HCT116 (cell line): ENCODE measurements around the gene CREBRF. TPM values are rescaled to one million over a fixed set of nuclear protein-coding genes. Genes with fewer than 3 reads are reported as not detected.

ENCODE experiments used
- ATAC-seq: fragments of 200-7000 bp; cut with Tn5 transposase; 2 replicates; pipeline ENCODE4 v1.9.1; 2020; ENCODE audit warnings: mild to moderate bottlenecking, moderate library complexity
- BruUV-seq: library from RNA; stranded (reverse); fragments of 400-500 nt; replicated peaks from 2 replicates; lab custom pipeline; 2021; lab: Mats Ljungman, UMichigan
- CTCF ChIA-PET: fragments of 300-600 bp; sonication (Branson Sonifier 250); formaldehyde crosslinking; loops from one replicate; lab custom pipeline; 2021; ENCODE audit warnings: antibody characterized with exemption; lab: Charles Lee
- POLR2A ChIA-PET: fragments of 300-600, 350-600 bp; sonication (Branson Sonifier 250); formaldehyde crosslinking; loops from one replicate; lab custom pipeline; 2021; ENCODE audit warnings: antibody characterized with exemption; lab: Charles Lee
- RAD21 ChIA-PET, 2 experiments: fragments of 300-600 bp; sonication (Branson Sonifier 250); formaldehyde crosslinking; loops; one replicate each; lab custom pipeline; 2023; ENCODE audit warnings: low total read pairs in 2 of 2; ENCODE audit not compliant: uncharacterized antibody in 2 of 2, unreplicated experiment in 2 of 2, low non-redundant PET in 1 of 2; lab: Charles Lee
- DNase-seq: peaks from one replicate; pipeline ENCODE4 v3.0.0-alpha.2; 2010; ENCODE audit warnings: low read depth, low spot score
- H2AFZ ChIP-seq: fragments of 200-600 bp; shearing (Covaris generic), sonication (generic); 2 replicates; pipeline ENCODE4 v1.6.1; 2017; ENCODE audit warnings: low read depth, mixed run types, mixed read lengths, antibody characterized with exemption, low read length; ENCODE audit not compliant: poor library complexity, severe bottlenecking
- H3K27ac ChIP-seq: 2 replicates; pipeline ENCODE4 v1.5.1; 2012; ENCODE audit warnings: low read depth, low read length
- H3K27me3 ChIP-seq: fragments of 200-600 bp; sonication (generic); 2 replicates; pipeline ENCODE4 v1.6.1; 2016; ENCODE audit warnings: mixed run types, low read length, mixed read lengths; ENCODE audit not compliant: insufficient read depth
- H3K36me3 ChIP-seq, 2 experiments: fragments of 200-500 bp in 1 of 2; fragments of 200-600 bp in 1 of 2; sonication (Bioruptor generic) in 1 of 2; sonication (generic) in 1 of 2; 2 replicates each; pipeline versions ENCODE4 v1.5.1 to v1.6.1; 2014 to 2016; ENCODE audit warnings: low read length in 2 of 2, inconsistent platforms in 1 of 2, mixed read lengths in 1 of 2, mixed run types in 1 of 2; ENCODE audit not compliant: insufficient read depth in 2 of 2, control insufficient read depth in 1 of 2
- H3K4me1 ChIP-seq, 2 experiments: fragments of 200-600 bp in 1 of 2; sonication (generic) in 1 of 2; 2 replicates each; pipeline versions ENCODE4 v1.5.1 to v1.6.1; 2012 to 2017; ENCODE audit warnings: low read length in 2 of 2, inconsistent platforms in 1 of 2, mild to moderate bottlenecking in 1 of 2, mixed read lengths in 1 of 2, mixed run types in 1 of 2, moderate library complexity in 1 of 2; ENCODE audit not compliant: insufficient read depth in 2 of 2, control insufficient read depth in 1 of 2
- H3K4me2 ChIP-seq: fragments of 200-600 bp; sonication (generic); 2 replicates; pipeline ENCODE4 v1.6.1; 2017; ENCODE audit warnings: mixed run types, low read length, mixed read lengths
- H3K4me3 ChIP-seq, 2 experiments: fragments of 200-600 bp in 1 of 2; sonication (generic) in 1 of 2; replicated peaks in 1 of 2; 2 replicates each; pipeline ENCODE4 v1.5.1; 2011 to 2016; ENCODE audit warnings: low read length in 2 of 2, control low read depth in 1 of 2, low read depth in 1 of 2, mild to moderate bottlenecking in 1 of 2, mixed read lengths in 1 of 2, mixed run types in 1 of 2
- H3K79me2 ChIP-seq: fragments of 200-600 bp; sonication (generic); 2 replicates; pipeline ENCODE4 v1.6.1; 2017; ENCODE audit warnings: mild to moderate bottlenecking, mixed run types, low read length, moderate library complexity, mixed read lengths; ENCODE audit not compliant: insufficient read depth
- H3K9ac ChIP-seq: fragments of 200-600 bp; sonication (generic); 2 replicates; pipeline ENCODE4 v1.6.1; 2016; ENCODE audit warnings: low read length, mixed read lengths
- H3K9me2 ChIP-seq: fragments of 200-600 bp; sonication (generic), shearing (Covaris generic); 2 replicates; pipeline ENCODE4 v1.6.1; 2017; ENCODE audit warnings: mixed run types, mild to moderate bottlenecking, moderate library complexity; ENCODE audit not compliant: insufficient read depth
- H3K9me3 ChIP-seq, 2 experiments: fragments of 200-500 bp in 1 of 2; fragments of 200-600 bp in 1 of 2; sonication (Bioruptor generic) in 1 of 2; sonication (generic) in 1 of 2; 2 replicates each; pipeline ENCODE4 v1.6.1; 2014 to 2017; ENCODE audit warnings: low read length in 2 of 2, mixed read lengths in 2 of 2, inconsistent platforms in 1 of 2, low read depth in 1 of 2, mild to moderate bottlenecking in 1 of 2, mixed run types in 1 of 2, moderate library complexity in 1 of 2; ENCODE audit not compliant: control insufficient read depth in 1 of 2, insufficient read depth in 1 of 2
- H4K20me1 ChIP-seq: fragments of 200-600 bp; sonication (generic), shearing (Covaris generic); 2 replicates; pipeline ENCODE4 v1.6.1; 2017; ENCODE audit warnings: mixed run types, mild to moderate bottlenecking, moderate library complexity; ENCODE audit not compliant: insufficient read depth
- ATF3 ChIP-seq: IDR thresholded peaks from 2 replicates; pipeline ENCODE4 v1.6.1; 2012
- EZH2 ChIP-seq: fragments of 200-600 bp; sonication (generic); IDR thresholded peaks from 2 replicates; pipeline ENCODE4 v1.6.1; 2017; ENCODE audit warnings: antibody characterized with exemption, mixed run types
- EZH2phosphoT487 ChIP-seq: fragments of 200-600 bp; IDR thresholded peaks from 2 replicates; pipeline ENCODE4 v1.6.1; 2018; ENCODE audit warnings: antibody characterized with exemption, borderline replicate concordance
- FOSL1 ChIP-seq: IDR thresholded peaks from 2 replicates; pipeline ENCODE4 v1.6.1; 2012; ENCODE audit warnings: low read depth
- JUND ChIP-seq: IDR thresholded peaks from 2 replicates; pipeline ENCODE4 v1.6.1; 2012
- POLR2A ChIP-seq: IDR thresholded peaks from 2 replicates; pipeline ENCODE4 v1.7.0; 2011; ENCODE audit warnings: borderline replicate concordance; ENCODE audit not compliant: insufficient read depth, insufficient read length; ENCODE audit errors: extremely low read depth
- POLR2AphosphoS5 ChIP-seq: IDR thresholded peaks from 2 replicates; pipeline ENCODE4 v1.6.1; 2011; ENCODE audit warnings: mild to moderate bottlenecking, low read depth, low read length, moderate library complexity
- REST ChIP-seq: IDR thresholded peaks from 2 replicates; pipeline ENCODE4 v1.6.1; 2012; ENCODE audit warnings: low read depth
- SRF ChIP-seq: IDR thresholded peaks from 2 replicates; pipeline ENCODE4 v1.6.1; 2012; ENCODE audit warnings: low read depth
- TCF7L2 ChIP-seq: IDR thresholded peaks from 2 replicates; pipeline ENCODE4 v1.7.0; 2011; ENCODE audit warnings: borderline replicate concordance, inconsistent platforms; ENCODE audit not compliant: insufficient read depth, insufficient read length; ENCODE audit errors: extremely low read depth
- ZNF274 ChIP-seq: fragments of 200-500 bp; sonication (Bioruptor generic); IDR thresholded peaks from 2 replicates; pipeline ENCODE4 v1.6.1; 2014; ENCODE audit warnings: mild to moderate bottlenecking, low read depth, low read length, inconsistent platforms
- intact Hi-C: fragments of 100-400 bp; cut with micrococcal nuclease; formaldehyde crosslinking; loops from 2 replicates; pipeline ENCODE4 v1.10.0; 2022
- total RNA-seq: library from RNA; stranded (reverse); gene quantifications from one replicate; pipeline ENCODE4 v1.2.1, GENCODE V29; 2021; ENCODE audit not compliant: unreplicated experiment

The CREBRF gene
- total RNA-seq, 1 experiment from 2014 or later = 7.7 TPM

- TF ChIP-seq JUND (no peak), FOSL1 (no peak), TCF7L2 (no peak), REST (no peak), SRF (no peak), ZNF274 (no peak), POLR2AphosphoS5 (no peak)
These were observed 47.3 kb downstream of the CREBRF start (continued) for GRCh38 chr5:173103411-173103810.

GRCh38 chr5:173108914-173109313, 52.8 kb downstream of the CREBRF start:
- ChIA-PET CTCF (no interaction called here), POLR2A (no interaction called here), RAD21 (no interaction called here)
- Histone ChIP-seq H3K4me2 (no peak overlapping the region), H3K4me1 (no peaks in the 10 kb centered on the region), H3K4me3 (no peak overlapping the region), H3K36me3 (no peaks in the 10 kb centered on the region), H2AFZ (no peak overlapping the region), H3K27me3 (no peaks in the 10 kb centered on the region), H3K79me2 (no peaks in the 10 kb centered on the region), H3K9ac (no peak overlapping the region), H3K9me2 (no peaks in the 10 kb centered on the region), H4K20me1 (no peaks in the 10 kb centered on the region), H3K27ac (no peak overlapping the region)
- intact Hi-C loops = no loop called here
- no TSS peak for BruUV-seq
- DNase-seq (no peak), ATAC-seq (no peak)
- TF ChIP-seq POLR2A (no peak), ATF3 (no peak), EZH2 (no peak), EZH2phosphoT487 (no peak)
- TF ChIP-seq, all 23 proteins: peak for 0
- no peaks in the 10 kb centered on the region for H3K9me3 ChIP-seq
